HEK293 (cell line): ENCODE results near the gene MYO5C.

Experiments
- CTCF ChIP-seq: fragments of 450-650 bp; formaldehyde crosslinking; IDR thresholded peaks from 2 replicates; pipeline ENCODE4 v1.5.1; 2016; ENCODE audit warnings: missing biosample characterization, missing genetic modification characterization
- EGR2 ChIP-seq: fragments of 450-650 bp; formaldehyde crosslinking; IDR thresholded peaks from 2 replicates; pipeline ENCODE4 v1.5.1; 2016; ENCODE audit warnings: low read depth, missing biosample characterization, missing genetic modification characterization
- ZBTB26 ChIP-seq: fragments of 450-650 bp; formaldehyde crosslinking; optimal IDR thresholded peaks from 2 replicates; pipeline ENCODE3; 2016; ENCODE audit warnings: missing biosample characterization, mild to moderate bottlenecking, missing genetic modification characterization
- ZNF140 ChIP-seq: fragments of 450-650 bp; formaldehyde crosslinking; IDR thresholded peaks from 2 replicates; pipeline ENCODE4 v1.5.1; 2016; ENCODE audit warnings: missing biosample characterization, missing genetic modification characterization
- ZNF157 ChIP-seq: fragments of 450-650 bp; formaldehyde crosslinking; IDR thresholded peaks from 2 replicates; pipeline ENCODE4 v1.5.1; 2016; ENCODE audit warnings: missing biosample characterization, missing genetic modification characterization
- ZSCAN23 ChIP-seq: fragments of 450-650 bp; formaldehyde crosslinking; IDR thresholded peaks from 2 replicates; pipeline ENCODE4 v1.5.1; 2016; ENCODE audit warnings: missing biosample characterization, missing genetic modification characterization

- TF ChIP-seq CTCF (tag by site-specific recombination) (no peak), ZSCAN23 (tag by site-specific recombination) (no peak), EGR2 (tag by site-specific recombination) (no peak), ZBTB26 (tag by site-specific recombination) (no peak), ZNF157 (no peak), ZNF140 (tag by site-specific recombination) (no peak)
Observed at GRCh38 chr15:52232327-52232726, 63.3 kb downstream of the MYO5C start.
